ENCODE results near the gene DGKB. TPM values are rescaled to one million over a fixed set of nuclear protein-coding genes. Genes with fewer than 3 reads are reported as not detected.

Gene DGKB
- total RNA-seq, 1 experiment from 2014 or later = 0.05 TPM

DNA sequence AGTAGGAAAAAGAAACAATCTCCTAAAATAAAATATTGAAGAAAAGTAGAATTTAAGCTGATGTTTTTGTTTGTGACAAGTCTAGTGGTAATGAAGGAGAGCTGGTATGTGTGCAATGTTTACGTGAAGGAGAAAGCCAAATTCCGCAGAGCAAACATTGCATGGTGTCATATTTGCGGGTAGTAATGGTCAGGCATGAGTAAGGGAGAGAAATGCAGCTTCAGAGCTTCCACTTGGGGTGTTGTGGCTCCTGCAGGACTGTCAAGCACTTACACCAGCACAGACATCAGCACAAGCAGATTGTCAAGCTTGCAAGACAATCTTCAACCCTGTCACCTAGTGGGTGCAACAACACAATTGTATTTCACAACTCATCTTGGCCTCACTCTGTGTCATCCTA lies 776.6 kb downstream of the DGKB start:
- peak; percentile 55 for DNase-seq (ENCODE audit: low read depth)

- DNase-seq (ENCODE audit: low read depth) = no peak
Observed at GRCh38 chr7:14124716-14125115, 777.8 kb downstream of the DGKB start.

GRCh38 chr7:14123923-14124322 lies 778.6 kb downstream of the DGKB start:
- no peak for DNase-seq (ENCODE audit: low read depth)

DNA sequence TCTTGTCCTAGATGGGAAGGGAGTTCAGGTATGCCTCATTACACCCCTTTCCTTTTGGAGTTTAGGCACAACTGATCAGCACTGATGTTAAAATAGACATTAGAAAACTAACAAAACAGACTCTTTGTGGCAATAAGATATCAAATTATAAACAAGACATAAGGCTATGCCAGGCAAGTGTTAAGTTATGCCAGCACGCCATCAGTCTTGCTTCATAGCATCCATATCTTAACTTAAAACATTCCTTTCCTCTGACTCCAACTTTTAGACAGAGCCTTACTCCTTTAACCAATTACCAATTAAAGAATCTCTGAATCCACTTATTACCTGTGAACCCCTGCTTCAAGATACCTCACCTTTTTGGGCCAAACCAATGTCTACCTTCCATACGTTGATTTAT lies 786.9 kb downstream of the DGKB start:
- DNase-seq (ENCODE audit: low read depth) = no peak

DNA sequence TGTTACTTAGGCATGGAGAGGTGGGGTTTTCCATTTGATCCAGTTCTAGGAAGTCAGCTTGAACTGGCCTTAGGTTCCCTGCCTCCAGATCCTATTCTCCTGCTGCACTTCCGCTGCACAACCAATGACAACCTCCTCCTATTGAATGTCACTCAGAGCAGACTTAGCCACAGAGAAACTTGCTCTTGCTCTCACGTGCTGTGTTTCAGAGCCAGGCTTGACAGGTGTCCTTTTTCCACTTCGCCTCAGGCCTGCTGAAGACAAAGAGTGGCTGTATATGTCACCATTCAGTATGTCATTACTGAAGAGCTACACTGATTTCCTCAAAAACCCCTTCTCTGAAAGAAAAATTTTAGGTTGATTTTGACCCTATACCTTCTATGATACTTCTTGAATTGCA lies 797.7 kb downstream of the DGKB start:
- no peak for DNase-seq (ENCODE audit: low read depth)

GRCh38 chr7:14096159-14096558 lies 806.4 kb downstream of the DGKB start:
- no peak for DNase-seq (ENCODE audit: low read depth)

DNA sequence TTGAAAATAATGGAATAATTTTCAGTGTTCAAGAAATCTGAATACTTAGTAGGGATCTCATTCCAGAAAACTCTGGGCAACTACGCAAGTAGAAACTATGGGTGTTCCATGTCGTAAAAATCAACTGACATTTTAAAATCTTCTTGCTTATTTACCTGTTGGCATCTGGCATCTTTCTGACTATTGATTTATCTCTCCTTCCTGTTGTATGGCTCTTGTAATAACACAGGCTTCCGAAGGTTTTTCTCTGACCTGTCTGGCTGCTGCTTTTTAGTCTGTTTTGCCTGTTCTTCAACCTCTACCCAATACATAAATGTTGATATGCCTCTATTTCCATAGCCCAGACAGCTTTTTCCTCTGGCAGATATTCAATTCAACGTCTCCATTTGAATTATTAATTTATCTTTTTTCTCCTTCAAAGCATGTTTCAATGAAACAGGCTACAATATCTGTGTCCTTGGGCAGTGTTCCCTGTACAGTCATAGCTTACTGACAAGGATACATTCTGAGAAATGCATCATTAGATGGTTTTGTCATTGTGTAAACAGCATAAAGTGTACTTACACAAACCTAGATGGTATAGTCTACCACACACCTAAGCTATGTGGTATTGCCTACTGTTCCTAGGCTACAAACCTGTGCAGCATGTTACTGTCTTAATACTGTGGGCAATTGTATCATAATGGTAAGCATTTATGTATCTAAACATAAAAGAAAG lies 807.2 kb downstream of the DGKB start:
- DNase-seq (ENCODE audit: low read depth) = no peak

All from M059J (cell line).